ENCODE data around the gene MYLIP. TPM values are rescaled to one million over a fixed set of nuclear protein-coding genes. Genes with fewer than 3 reads are reported as not detected.

Gene MYLIP
- total and polyA plus RNA-seq, 2 donors (not counting 1 experiment from before 2014, with no cell fraction given): 40.6 to 104 TPM

DNA sequence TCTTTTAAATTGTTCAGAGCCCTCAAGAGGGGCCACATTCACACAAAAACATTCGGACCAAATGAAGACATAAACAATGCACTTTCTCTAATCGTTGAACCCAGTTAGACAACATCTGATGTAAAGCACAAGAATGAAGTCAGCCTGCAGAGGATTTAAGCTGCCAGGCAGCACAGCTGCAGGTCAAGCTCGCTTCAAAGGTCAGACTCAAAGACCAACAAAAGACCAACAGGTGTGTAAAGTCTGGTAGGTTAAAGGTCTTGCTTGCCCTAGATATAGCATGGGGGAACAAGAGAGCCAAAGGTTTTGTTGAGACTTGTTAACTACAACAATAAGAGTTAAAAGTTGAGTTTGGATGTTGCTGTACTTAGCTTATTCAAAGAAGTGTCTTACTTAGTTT is 26.7 kb upstream of the MYLIP start:
- CTCF ChIA-PET: interaction anchor here (1.2 kb wide), 1 partner anchor 411 kb away, joined by 3 read pairs; no protein-coding TSS in a partner anchor
- TF ChIP-seq, protein P1, sequence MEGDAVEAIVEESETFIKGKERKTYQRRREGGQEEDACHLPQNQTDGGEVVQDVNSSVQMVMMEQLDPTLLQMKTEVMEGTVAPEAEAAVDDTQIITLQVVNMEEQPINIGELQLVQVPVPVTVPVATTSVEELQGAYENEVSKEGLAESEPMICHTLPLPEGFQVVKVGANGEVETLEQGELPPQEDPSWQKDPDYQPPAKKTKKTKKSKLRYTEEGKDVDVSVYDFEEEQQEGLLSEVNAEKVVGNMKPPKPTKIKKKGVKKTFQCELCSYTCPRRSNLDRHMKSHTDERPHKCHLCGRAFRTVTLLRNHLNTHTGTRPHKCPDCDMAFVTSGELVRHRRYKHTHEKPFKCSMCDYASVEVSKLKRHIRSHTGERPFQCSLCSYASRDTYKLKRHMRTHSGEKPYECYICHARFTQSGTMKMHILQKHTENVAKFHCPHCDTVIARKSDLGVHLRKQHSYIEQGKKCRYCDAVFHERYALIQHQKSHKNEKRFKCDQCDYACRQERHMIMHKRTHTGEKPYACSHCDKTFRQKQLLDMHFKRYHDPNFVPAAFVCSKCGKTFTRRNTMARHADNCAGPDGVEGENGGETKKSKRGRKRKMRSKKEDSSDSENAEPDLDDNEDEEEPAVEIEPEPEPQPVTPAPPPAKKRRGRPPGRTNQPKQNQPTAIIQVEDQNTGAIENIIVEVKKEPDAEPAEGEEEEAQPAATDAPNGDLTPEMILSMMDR (IDR thresholded peaks at IDR 0.05): no peak
- TF ChIP-seq EZH2 (IDR thresholded peaks at IDR 0.05; ENCODE audit: borderline replicate concordance, insufficient read depth, low read depth, low read length, poor library complexity, severe bottlenecking): no peak
- H3K4me1 ChIP-seq (ENCODE audit: control insufficient read depth in 2 of 2, insufficient read depth in 2 of 2, low read length in 2 of 2): no peaks in the 10 kb centered on the region
- Mint-ChIP-seq H3K4me1 (no peaks in the 10 kb centered on the region), H3K9me3 (ENCODE audit: insufficient read depth) (peaks cover 11% of the 10 kb centered on the region), H3K27me3 (no peaks in the 10 kb centered on the region), H3K4me3 (no peak overlapping the region), H3K27ac (no peak overlapping the region)
- no peak overlapping the region for H3K4me3 ChIP-seq (ENCODE audit: control extremely low read depth in 1 of 5, extremely low read depth in 1 of 5, insufficient read depth in 1 of 5, low read depth in 2 of 5, low read length in 4 of 5)
- no peak overlapping the region for H3K9ac ChIP-seq (ENCODE audit: low read length)
- POLR2A ChIA-PET: no interaction called here
- no peaks in the 10 kb centered on the region for H3K79me2 ChIP-seq (ENCODE audit: control insufficient read depth, insufficient read depth, low read length)
- no peaks in the 10 kb centered on the region for H3K27me3 ChIP-seq (replicated peaks in 1 of 4; ENCODE audit: control extremely low read depth in 1 of 4, control insufficient read depth in 3 of 4, insufficient read depth in 4 of 4, low read length in 3 of 4)
- intact Hi-C loops (cut with micrococcal nuclease): no loop called here
- 82% methylated on average over 3 of the region's 3 CpGs for WGBS (ENCODE audit: insufficient coverage)
- H3K4me2 ChIP-seq (replicated peaks; ENCODE audit: low read depth, low read length, poor library complexity, severe bottlenecking): no peak overlapping the region
- no peak overlapping the region for H2AFZ ChIP-seq (ENCODE audit: insufficient read depth, low read depth, low read length, poor library complexity, severe bottlenecking)
- H3K36me3 ChIP-seq (replicated peaks in 1 of 2; ENCODE audit: control extremely low read depth in 1 of 2, control insufficient read depth in 1 of 2, extremely low read depth in 1 of 2, insufficient read depth in 2 of 2, low read length in 1 of 2): no peaks in the 10 kb centered on the region
- ATAC-seq (ENCODE audit: low read depth) (no peak), DNase-seq (no peak)
- H3K9me3 ChIP-seq (ENCODE audit: control extremely low read depth in 1 of 3, control insufficient read depth in 2 of 3, insufficient read depth in 1 of 3, low read length in 2 of 3): peaks cover 3 to 15% (median 13%) of the 10 kb centered on the region in 3 donors
- no peak overlapping the region for H3K27ac ChIP-seq (ENCODE audit: low read length in 2 of 2)
- H4K20me1 ChIP-seq (ENCODE audit: control insufficient read depth, insufficient read depth, low read length, poor library complexity, severe bottlenecking): no peaks in the 10 kb centered on the region

DNA sequence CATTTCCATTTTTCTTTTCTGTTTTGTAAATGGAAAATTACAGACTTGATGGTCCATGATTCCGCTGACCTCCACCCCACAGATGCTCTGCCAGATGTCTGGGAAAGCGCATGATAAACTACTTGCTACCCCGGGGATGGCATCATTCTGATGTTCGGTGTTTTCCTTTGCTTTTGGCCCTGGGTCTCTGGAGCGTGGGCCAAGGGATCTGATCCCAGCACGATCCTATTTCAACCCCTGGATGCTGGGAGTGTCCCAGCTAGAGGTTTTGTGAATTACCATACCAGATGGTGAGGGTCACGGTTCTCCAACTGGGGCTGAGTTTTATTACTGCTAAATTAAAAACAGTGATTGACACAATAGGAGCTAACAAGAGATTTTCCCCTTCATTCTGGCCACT is 25.2 kb upstream of the MYLIP start:
- TF ChIP-seq EZH2 (IDR thresholded peaks at IDR 0.05; ENCODE audit: borderline replicate concordance, insufficient read depth, low read depth, low read length, poor library complexity, severe bottlenecking): no peak
- TF ChIP-seq, protein P1 (IDR thresholded peaks at IDR 0.05): no peak
- no peaks in the 10 kb centered on the region for H3K27me3 Mint-ChIP-seq
- H3K9me3 Mint-ChIP-seq (ENCODE audit: insufficient read depth): peaks cover 8% of the 10 kb centered on the region
- no peak overlapping the region for H3K27ac Mint-ChIP-seq
- Histone ChIP-seq H3K4me2 (replicated peaks; ENCODE audit: low read depth, low read length, poor library complexity, severe bottlenecking) (no peak overlapping the region), H3K4me3 (ENCODE audit: control extremely low read depth in 1 of 5, extremely low read depth in 1 of 5, insufficient read depth in 1 of 5, low read depth in 2 of 5, low read length in 4 of 5) (no peak overlapping the region), H4K20me1 (ENCODE audit: control insufficient read depth, insufficient read depth, low read length, poor library complexity, severe bottlenecking) (no peaks in the 10 kb centered on the region), H3K79me2 (ENCODE audit: control insufficient read depth, insufficient read depth, low read length) (no peaks in the 10 kb centered on the region), H3K27me3 (replicated peaks in 1 of 4; ENCODE audit: control extremely low read depth in 1 of 4, control insufficient read depth in 3 of 4, insufficient read depth in 4 of 4, low read length in 3 of 4) (peaks cover 0 to 3% (median 0%) of the 10 kb centered on the region in 4 experiments), H2AFZ (ENCODE audit: insufficient read depth, low read depth, low read length, poor library complexity, severe bottlenecking) (no peak overlapping the region), H3K9me3 (ENCODE audit: control extremely low read depth in 1 of 3, control insufficient read depth in 2 of 3, insufficient read depth in 1 of 3, low read length in 2 of 3) (peaks cover 3 to 15% (median 13%) of the 10 kb centered on the region in 3 donors), H3K4me1 (ENCODE audit: control insufficient read depth in 2 of 2, insufficient read depth in 2 of 2, low read length in 2 of 2) (no peaks in the 10 kb centered on the region), H3K36me3 (replicated peaks in 1 of 2; ENCODE audit: control extremely low read depth in 1 of 2, control insufficient read depth in 1 of 2, extremely low read depth in 1 of 2, insufficient read depth in 2 of 2, low read length in 1 of 2) (no peaks in the 10 kb centered on the region), H3K27ac (ENCODE audit: low read length in 2 of 2) (no peak overlapping the region), H3K9ac (ENCODE audit: low read length) (no peak overlapping the region)
- no peaks in the 10 kb centered on the region for H3K4me1 Mint-ChIP-seq
- no peak overlapping the region for H3K4me3 Mint-ChIP-seq
- 100% methylated on average over 6 of the region's 7 CpGs for WGBS (ENCODE audit: insufficient coverage)
- ATAC-seq (ENCODE audit: low read depth) (no peak), DNase-seq (no peak)
- ChIA-PET POLR2A (no interaction called here), CTCF (no interaction called here)
- intact Hi-C loops (cut with micrococcal nuclease): no loop called here

Measured in B cell (primary cell).